K562 (cell line): ENCODE measurements around the gene ASCL3.

Experiments
- EGR1 ChIP-seq: fragments of 450-650 bp; conservative IDR thresholded peaks from 2 replicates; pipeline ENCODE4 v1.6.1; 2017; ENCODE audit warnings: mild to moderate bottlenecking
- TF ChIP-seq, protein P1 (sequence below), 3 experiments: fragments of 200-800 bp in 1 of 3; fragments of 250-450 bp in 1 of 3; fragments of 450-650 bp in 1 of 3; sonication (Bioruptor Pico) in 1 of 3; sonication (Bioruptor generic) in 1 of 3; formaldehyde crosslinking in 1 of 3; IDR thresholded peaks; 2 replicates each; pipeline versions ENCODE4 v1.6.1 to v1.8.0; 2016 to 2022; ENCODE audit warnings: mild to moderate bottlenecking in 2 of 3, missing genetic modification characterization in 2 of 3, missing compliant biosample characterization in 1 of 3, moderate library complexity in 1 of 3
- TF ChIP-seq, protein P2 (sequence below), 3 experiments: IDR thresholded peaks in 2 of 3; conservative IDR thresholded peaks in 1 of 3; 2 replicates each; pipeline ENCODE4 v1.5.1; 2011 to 2012; ENCODE audit warnings: low read length in 3 of 3, mild to moderate bottlenecking in 3 of 3, control low read depth in 2 of 3, improper control_type of control experiment in 1 of 3, inconsistent platforms in 1 of 3, low read depth in 1 of 3, mixed read lengths in 1 of 3, moderate library complexity in 1 of 3; ENCODE audit not compliant: insufficient read depth in 2 of 3

GRCh38 chr11:8983552-8983951, 40.7 kb upstream of the ASCL3 start:
- TF ChIP-seq EGR1 = no peak
- TF ChIP-seq, protein P1, sequence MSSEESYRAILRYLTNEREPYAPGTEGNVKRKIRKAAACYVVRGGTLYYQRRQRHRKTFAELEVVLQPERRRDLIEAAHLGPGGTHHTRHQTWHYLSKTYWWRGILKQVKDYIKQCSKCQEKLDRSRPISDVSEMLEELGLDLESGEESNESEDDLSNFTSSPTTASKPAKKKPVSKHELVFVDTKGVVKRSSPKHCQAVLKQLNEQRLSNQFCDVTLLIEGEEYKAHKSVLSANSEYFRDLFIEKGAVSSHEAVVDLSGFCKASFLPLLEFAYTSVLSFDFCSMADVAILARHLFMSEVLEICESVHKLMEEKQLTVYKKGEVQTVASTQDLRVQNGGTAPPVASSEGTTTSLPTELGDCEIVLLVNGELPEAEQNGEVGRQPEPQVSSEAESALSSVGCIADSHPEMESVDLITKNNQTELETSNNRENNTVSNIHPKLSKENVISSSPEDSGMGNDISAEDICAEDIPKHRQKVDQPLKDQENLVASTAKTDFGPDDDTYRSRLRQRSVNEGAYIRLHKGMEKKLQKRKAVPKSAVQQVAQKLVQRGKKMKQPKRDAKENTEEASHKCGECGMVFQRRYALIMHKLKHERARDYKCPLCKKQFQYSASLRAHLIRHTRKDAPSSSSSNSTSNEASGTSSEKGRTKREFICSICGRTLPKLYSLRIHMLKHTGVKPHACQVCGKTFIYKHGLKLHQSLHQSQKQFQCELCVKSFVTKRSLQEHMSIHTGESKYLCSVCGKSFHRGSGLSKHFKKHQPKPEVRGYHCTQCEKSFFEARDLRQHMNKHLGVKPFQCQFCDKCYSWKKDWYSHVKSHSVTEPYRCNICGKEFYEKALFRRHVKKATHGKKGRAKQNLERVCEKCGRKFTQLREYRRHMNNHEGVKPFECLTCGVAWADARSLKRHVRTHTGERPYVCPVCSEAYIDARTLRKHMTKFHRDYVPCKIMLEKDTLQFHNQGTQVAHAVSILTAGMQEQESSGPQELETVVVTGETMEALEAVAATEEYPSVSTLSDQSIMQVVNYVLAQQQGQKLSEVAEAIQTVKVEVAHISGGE (CRISPR knock-in tag; IDR thresholded peaks at IDR 0.05) = no peak
- TF ChIP-seq, protein P2, sequence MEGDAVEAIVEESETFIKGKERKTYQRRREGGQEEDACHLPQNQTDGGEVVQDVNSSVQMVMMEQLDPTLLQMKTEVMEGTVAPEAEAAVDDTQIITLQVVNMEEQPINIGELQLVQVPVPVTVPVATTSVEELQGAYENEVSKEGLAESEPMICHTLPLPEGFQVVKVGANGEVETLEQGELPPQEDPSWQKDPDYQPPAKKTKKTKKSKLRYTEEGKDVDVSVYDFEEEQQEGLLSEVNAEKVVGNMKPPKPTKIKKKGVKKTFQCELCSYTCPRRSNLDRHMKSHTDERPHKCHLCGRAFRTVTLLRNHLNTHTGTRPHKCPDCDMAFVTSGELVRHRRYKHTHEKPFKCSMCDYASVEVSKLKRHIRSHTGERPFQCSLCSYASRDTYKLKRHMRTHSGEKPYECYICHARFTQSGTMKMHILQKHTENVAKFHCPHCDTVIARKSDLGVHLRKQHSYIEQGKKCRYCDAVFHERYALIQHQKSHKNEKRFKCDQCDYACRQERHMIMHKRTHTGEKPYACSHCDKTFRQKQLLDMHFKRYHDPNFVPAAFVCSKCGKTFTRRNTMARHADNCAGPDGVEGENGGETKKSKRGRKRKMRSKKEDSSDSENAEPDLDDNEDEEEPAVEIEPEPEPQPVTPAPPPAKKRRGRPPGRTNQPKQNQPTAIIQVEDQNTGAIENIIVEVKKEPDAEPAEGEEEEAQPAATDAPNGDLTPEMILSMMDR (IDR thresholded peaks at IDR 0.05 in 2 of 3, conservative IDR thresholded peaks at IDR 0.05 in 1 of 3; ENCODE audit: insufficient read depth in 2 of 3, low read depth in 1 of 3, low read length in 3 of 3) = no peak
